Measurements from ENCODE around the gene FOXP3. TPM values are rescaled to one million over a fixed set of nuclear protein-coding genes. Genes with fewer than 3 reads are reported as not detected.
A peak's percentile ranks its signal among the peaks of the same experiment; 100 is the strongest.

The FOXP3 gene
- total and polyA plus RNA-seq, 2 experiments from 2014 or later = 0.11 to 0.28 TPM

DNA sequence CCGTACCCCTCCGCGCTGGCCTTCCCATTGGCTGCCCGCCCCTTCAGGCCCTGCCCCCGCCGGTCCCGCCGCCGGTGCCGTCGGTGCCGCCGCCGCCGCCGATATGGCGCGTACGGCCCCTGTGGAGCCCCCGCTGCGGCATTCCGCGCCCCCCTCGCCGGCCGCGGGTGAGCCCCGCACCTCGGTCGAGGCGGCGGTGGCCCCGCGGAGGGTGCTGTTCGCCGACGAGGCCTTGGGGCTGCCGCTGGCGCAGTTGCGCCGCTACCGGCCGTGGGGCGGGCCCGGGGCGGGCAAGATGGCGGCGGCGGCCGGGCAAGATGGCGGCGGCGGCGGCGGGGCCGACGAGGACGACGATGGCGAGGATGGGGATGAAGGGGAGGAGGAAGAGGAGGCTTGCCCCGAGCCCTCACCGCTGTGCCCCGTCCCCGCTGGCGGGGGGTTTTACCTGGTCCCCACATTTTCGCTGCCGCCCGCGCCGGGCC, 5.3 kb upstream of the FOXP3 start, which contains the start of gene PPP1R3F:
Gene PPP1R3F (plus strand): TSS at position 27 of the 482 bp plus-strand sequence. CDS start 77 bp downstream, at position 104.
- H3K4me3 Mint-ChIP-seq = peak within 1 kb of the TSS; percentile 96
- Histone ChIP-seq H3K4me2 (peak within 1 kb of the TSS; percentile 79), H3K79me2 (replicated peaks; ENCODE audit: insufficient read depth) (peaks cover 29% of the 10 kb centered on the region), H3K27me3 (ENCODE audit: insufficient read depth) (no peaks in the 10 kb centered on the region), H2AFZ (no peak within 1 kb of the TSS), H4K20me1 (replicated peaks; ENCODE audit: insufficient read depth) (no peaks in the 10 kb centered on the region; the same call in 1 of the 2 replicates), H3F3A (replicated peaks; ENCODE audit: low read depth) (no peaks in the 10 kb centered on the region), H3K4me3 (peak within 1 kb of the TSS; percentile 62), H3K4me1 (ENCODE audit: insufficient read depth) (peaks cover 3% of the 10 kb centered on the region; the same call in 1 of the 2 replicates), H3K27ac (ENCODE audit: low read depth) (peak within 1 kb of the TSS; percentile 92), H3K36me3 (ENCODE audit: insufficient read depth) (no peaks in the 10 kb centered on the region), H3K9me2 (ENCODE audit: insufficient read depth) (no peaks in the 10 kb centered on the region)
- H3K27ac Mint-ChIP-seq = peak within 1 kb of the TSS; percentile 100
- H3K9me3 Mint-ChIP-seq = no peaks in the 10 kb centered on the region; the same call in 1 of the 3 replicates
- TF ChIP-seq JUNB (IDR thresholded peaks at IDR 0.05; ENCODE audit: unreplicated experiment) (no peak), POLR2AphosphoS5 (IDR thresholded peaks at IDR 0.05; ENCODE audit: low read depth) (peak; percentile 32; the same call in 1 of the 2 replicates), EZH2phosphoT487 (IDR thresholded peaks at IDR 0.05; ENCODE audit: unreplicated experiment) (no peak), CREB1 (CRISPR knock-in tag; IDR thresholded peaks at IDR 0.05; ENCODE audit: low read depth) (no peak), STAT1 (IDR thresholded peaks at IDR 0.05; ENCODE audit: unreplicated experiment) (no peak)
- TF ChIP-seq, protein P1, sequence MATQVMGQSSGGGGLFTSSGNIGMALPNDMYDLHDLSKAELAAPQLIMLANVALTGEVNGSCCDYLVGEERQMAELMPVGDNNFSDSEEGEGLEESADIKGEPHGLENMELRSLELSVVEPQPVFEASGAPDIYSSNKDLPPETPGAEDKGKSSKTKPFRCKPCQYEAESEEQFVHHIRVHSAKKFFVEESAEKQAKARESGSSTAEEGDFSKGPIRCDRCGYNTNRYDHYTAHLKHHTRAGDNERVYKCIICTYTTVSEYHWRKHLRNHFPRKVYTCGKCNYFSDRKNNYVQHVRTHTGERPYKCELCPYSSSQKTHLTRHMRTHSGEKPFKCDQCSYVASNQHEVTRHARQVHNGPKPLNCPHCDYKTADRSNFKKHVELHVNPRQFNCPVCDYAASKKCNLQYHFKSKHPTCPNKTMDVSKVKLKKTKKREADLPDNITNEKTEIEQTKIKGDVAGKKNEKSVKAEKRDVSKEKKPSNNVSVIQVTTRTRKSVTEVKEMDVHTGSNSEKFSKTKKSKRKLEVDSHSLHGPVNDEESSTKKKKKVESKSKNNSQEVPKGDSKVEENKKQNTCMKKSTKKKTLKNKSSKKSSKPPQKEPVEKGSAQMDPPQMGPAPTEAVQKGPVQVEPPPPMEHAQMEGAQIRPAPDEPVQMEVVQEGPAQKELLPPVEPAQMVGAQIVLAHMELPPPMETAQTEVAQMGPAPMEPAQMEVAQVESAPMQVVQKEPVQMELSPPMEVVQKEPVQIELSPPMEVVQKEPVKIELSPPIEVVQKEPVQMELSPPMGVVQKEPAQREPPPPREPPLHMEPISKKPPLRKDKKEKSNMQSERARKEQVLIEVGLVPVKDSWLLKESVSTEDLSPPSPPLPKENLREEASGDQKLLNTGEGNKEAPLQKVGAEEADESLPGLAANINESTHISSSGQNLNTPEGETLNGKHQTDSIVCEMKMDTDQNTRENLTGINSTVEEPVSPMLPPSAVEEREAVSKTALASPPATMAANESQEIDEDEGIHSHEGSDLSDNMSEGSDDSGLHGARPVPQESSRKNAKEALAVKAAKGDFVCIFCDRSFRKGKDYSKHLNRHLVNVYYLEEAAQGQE (IDR thresholded peaks at IDR 0.05; ENCODE audit: unreplicated experiment) = no peak
- H3K36me3 Mint-ChIP-seq (ENCODE audit: low read depth) = peaks cover 22% of the 10 kb centered on the region
- peak; percentile 17 for DNase-seq (ENCODE audit: low spot score)
- ATAC-seq = no peak; the same call in 2 of the 3 replicates
- H3K4me1 Mint-ChIP-seq = peaks cover 30% of the 10 kb centered on the region
- H3K27me3 Mint-ChIP-seq (ENCODE audit: insufficient read depth, low read depth, poor library complexity) = peaks cover 10% of the 10 kb centered on the region

DNA sequence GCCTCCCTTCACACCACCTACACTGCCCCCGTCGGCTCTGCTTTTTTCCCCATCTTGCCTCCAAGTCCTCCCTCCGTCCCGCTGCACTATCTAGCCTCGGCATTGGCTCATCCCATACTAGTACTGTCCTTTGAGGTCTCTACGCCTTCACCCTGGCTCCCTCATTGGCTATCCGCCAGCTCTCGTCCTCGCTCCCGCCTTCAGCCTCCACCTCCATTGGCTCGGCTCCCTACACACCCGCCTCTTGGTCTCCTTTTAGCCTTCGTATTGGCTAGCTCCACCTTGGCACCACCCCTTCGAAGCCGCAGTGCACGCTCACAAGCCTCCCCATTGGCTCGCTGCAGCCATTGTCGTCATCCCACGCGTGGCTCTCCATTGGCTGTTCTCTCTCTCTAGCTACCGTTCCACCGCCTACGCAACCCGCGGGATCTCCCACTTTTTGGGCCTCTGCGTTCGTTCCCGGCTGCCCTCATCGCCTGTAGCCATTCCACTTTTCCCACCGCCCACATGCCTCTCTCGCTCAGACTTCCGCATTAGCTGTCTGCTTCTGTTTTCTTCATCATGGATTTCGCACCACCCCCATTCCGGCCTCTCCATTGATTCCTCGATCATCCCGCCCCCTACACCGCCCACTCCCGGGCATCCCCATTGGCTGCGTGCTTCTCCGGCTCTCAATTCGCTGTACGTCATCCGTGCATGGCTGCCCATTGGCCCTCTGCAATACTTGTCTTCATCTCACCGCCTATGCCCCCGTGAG, 4.7 kb upstream of the FOXP3 start:
- peak; percentile 93 for ATAC-seq
- H3K4me3 Mint-ChIP-seq = peak overlapping the region; percentile 96
- H3K27me3 Mint-ChIP-seq (ENCODE audit: insufficient read depth, low read depth, poor library complexity) = peaks cover 7% of the 10 kb centered on the region

More for the DNA sequence above, 4.7 kb upstream of the FOXP3 start:
- Mint-ChIP-seq H3K9me3 (no peaks in the 10 kb centered on the region; the same call in 1 of the 3 replicates), H3K36me3 (ENCODE audit: low read depth) (peaks cover 20% of the 10 kb centered on the region; the same call in 2 of the 3 replicates), H3K4me1 (peaks cover 28% of the 10 kb centered on the region), H3K27ac (peak overlapping the region; percentile 100)
- Histone ChIP-seq H3K27ac (ENCODE audit: low read depth) (peak overlapping the region; percentile 92; the same call in 1 of the 2 replicates), H3K79me2 (replicated peaks; ENCODE audit: insufficient read depth) (peaks cover 29% of the 10 kb centered on the region), H3K4me3 (peak overlapping the region; percentile 62), H3K36me3 (ENCODE audit: insufficient read depth) (no peaks in the 10 kb centered on the region), H2AFZ (no peak overlapping the region), H3F3A (replicated peaks; ENCODE audit: low read depth) (no peaks in the 10 kb centered on the region), H4K20me1 (replicated peaks; ENCODE audit: insufficient read depth) (no peaks in the 10 kb centered on the region; the same call in 1 of the 2 replicates), H3K9me2 (ENCODE audit: insufficient read depth) (no peaks in the 10 kb centered on the region), H3K27me3 (ENCODE audit: insufficient read depth) (no peaks in the 10 kb centered on the region), H3K4me2 (peak overlapping the region; percentile 79; the same call in 1 of the 2 replicates), H3K4me1 (ENCODE audit: insufficient read depth) (peaks cover 3% of the 10 kb centered on the region; the same call in 1 of the 2 replicates)
- DNase-seq (ENCODE audit: low spot score) = peak; percentile 95
- TF ChIP-seq POLR2AphosphoS5 (IDR thresholded peaks at IDR 0.05; ENCODE audit: low read depth) = peak; percentile 72
- peak; percentile 85 for TF ChIP-seq CREB1 (CRISPR knock-in tag; IDR thresholded peaks at IDR 0.05; ENCODE audit: low read depth)
- TF ChIP-seq EZH2phosphoT487 (IDR thresholded peaks at IDR 0.05; ENCODE audit: unreplicated experiment) = no peak
